ENCODE data around the gene UBE2QL1.

The UBE2QL1 gene

DNA sequence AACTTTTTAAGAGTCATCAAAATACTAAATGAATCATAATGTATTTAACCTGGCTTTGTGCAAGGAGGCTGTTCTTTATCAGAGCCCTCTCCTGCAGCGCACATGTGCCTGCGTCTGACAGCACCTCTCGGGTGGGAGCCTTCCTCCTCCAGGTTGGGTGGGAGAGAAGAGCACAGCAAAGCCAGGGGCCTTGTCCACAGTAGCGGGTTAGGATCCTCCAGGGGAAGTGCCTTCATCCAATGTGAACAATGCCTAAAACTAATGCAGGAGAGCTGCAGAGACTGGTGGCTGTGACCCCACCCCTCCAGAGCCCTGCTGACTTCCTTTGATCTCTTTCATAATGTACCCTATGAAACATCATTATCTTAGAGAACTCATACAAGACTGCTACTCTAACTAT is 10.2 kb downstream of the UBE2QL1 start:
- Histone ChIP-seq H3K9ac (ENCODE audit: low read depth, low read length) (no peak overlapping the region), H3K9me3 (ENCODE audit: insufficient read depth, low read depth, low read length) (no peaks in the 10 kb centered on the region), H3K36me3 (ENCODE audit: insufficient read depth, low read depth, low read length) (no peaks in the 10 kb centered on the region), H3K4me1 (ENCODE audit: insufficient read depth, low read length) (no peaks in the 10 kb centered on the region), H3K27me3 (ENCODE audit: insufficient read depth, low read length) (peaks cover 76% of the 10 kb centered on the region), H3K4me3 (ENCODE audit: low read length) (no peak overlapping the region), H3K27ac (ENCODE audit: low read length) (no peak overlapping the region)

DNA sequence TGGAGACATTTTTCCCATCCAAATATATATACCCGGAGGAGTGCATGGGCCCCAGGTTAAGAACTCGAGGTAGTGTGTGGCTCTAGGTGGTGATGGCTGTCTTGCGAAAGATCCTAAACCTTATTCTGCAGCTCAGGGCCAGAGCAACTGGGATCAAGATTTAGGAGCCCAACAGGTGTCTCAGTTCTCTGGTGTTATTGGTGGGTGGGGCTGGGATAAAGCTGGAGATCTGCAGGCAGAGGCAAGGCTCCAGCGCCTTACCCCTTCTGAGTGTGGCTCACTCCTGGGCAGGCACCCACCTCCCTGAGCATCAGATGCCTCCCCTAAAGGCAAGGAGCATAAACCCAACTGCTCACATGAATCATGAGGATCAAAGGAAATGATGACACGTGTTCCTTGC is 11.2 kb downstream of the UBE2QL1 start:
- H3K27me3 ChIP-seq (ENCODE audit: insufficient read depth, low read length) = peaks cover 67% of the 10 kb centered on the region
- no peaks in the 10 kb centered on the region for H3K4me1 ChIP-seq (ENCODE audit: insufficient read depth, low read length)
- no peak overlapping the region for H3K27ac ChIP-seq (ENCODE audit: low read length)

DNA sequence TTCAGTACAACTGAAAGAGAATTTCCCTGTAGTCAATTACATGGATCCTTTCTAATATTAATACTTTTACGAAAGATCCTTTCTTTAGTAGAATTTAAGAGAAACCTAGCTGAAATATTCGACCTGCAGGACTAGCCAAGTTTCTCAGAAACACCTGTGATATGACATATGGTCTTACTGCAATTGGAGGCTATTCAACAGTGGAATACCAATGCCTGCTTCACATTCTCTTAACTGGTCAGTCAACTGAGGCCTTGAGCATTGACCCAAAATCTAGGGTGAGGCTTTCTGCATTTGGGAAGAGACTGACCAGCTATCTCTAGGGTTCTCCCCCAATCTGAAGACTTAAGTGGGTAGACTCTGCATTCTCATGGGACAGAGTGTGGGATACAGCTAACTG is 12.3 kb downstream of the UBE2QL1 start:
- no peak overlapping the region for H3K4me3 ChIP-seq (ENCODE audit: low read length)
- no peaks in the 10 kb centered on the region for H3K36me3 ChIP-seq (ENCODE audit: insufficient read depth, low read depth, low read length)
- H3K9me3 ChIP-seq (ENCODE audit: insufficient read depth, low read depth, low read length) = no peaks in the 10 kb centered on the region
- H3K4me1 ChIP-seq (ENCODE audit: insufficient read depth, low read length) = no peaks in the 10 kb centered on the region
- peaks cover 56% of the 10 kb centered on the region for H3K27me3 ChIP-seq (ENCODE audit: insufficient read depth, low read length)
- H3K27ac ChIP-seq (ENCODE audit: low read length) = no peak overlapping the region
- H3K9ac ChIP-seq (ENCODE audit: low read depth, low read length) = no peak overlapping the region

More for the DNA sequence above, 11.2 kb downstream of the UBE2QL1 start:
- Histone ChIP-seq H3K9ac (ENCODE audit: low read depth, low read length) (no peak overlapping the region), H3K9me3 (ENCODE audit: insufficient read depth, low read depth, low read length) (no peaks in the 10 kb centered on the region), H3K4me3 (ENCODE audit: low read length) (no peak overlapping the region), H3K36me3 (ENCODE audit: insufficient read depth, low read depth, low read length) (no peaks in the 10 kb centered on the region)

DNA sequence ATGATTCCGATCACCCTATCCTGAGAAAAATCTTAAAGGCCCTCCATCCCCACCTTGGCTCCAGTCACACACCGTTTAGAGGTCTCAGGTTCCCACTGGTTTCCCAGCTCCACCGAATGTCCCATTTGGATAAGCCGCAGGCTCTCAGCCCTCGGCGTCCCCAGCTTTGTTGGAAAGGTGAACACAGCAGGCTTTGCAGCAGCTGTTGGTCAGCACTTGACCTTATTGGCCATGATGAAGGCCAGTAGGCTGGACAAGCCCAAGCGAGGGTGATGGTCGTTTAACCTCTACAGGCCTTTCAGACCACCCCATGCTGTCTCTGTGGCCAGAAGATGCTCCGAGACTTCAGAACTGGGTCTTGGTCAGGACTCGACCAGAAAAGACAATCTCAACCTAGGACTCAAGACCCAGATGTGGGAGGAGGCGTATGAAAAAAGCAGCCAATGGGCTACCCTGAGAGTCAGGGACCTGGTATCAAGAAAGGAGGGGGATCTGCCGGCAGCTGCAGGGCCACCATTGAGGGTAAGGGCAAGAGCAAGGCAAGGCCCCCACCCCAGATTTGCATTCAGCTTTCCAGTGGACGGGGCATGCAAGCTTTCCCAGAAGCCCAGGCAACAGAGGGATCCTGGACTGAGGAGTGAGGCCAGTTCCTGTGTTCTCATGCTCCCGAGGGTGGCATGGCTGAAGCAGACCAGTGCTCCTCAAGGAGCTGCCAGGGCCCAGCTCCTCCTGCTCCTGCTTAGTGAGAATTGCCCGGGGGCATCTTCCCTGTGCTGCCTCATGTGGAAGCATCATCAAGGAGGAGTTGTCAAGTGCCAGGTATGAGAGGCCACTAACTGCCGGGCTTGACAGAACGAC is 13.4 kb downstream of the UBE2QL1 start:
- no peaks in the 10 kb centered on the region for H3K36me3 ChIP-seq (ENCODE audit: insufficient read depth, low read depth, low read length)
- no peaks in the 10 kb centered on the region for H3K9me3 ChIP-seq (ENCODE audit: insufficient read depth, low read depth, low read length)
- no peak overlapping the region for H3K27ac ChIP-seq (ENCODE audit: low read length)
- H3K4me1 ChIP-seq (ENCODE audit: insufficient read depth, low read length) = peaks cover under 1% of the 10 kb centered on the region; the same call in 1 of the 2 replicates
- H3K4me3 ChIP-seq (ENCODE audit: low read length) = no peak overlapping the region
- peaks cover 45% of the 10 kb centered on the region for H3K27me3 ChIP-seq (ENCODE audit: insufficient read depth, low read length)
- no peak overlapping the region for H3K9ac ChIP-seq (ENCODE audit: low read depth, low read length)

DNA sequence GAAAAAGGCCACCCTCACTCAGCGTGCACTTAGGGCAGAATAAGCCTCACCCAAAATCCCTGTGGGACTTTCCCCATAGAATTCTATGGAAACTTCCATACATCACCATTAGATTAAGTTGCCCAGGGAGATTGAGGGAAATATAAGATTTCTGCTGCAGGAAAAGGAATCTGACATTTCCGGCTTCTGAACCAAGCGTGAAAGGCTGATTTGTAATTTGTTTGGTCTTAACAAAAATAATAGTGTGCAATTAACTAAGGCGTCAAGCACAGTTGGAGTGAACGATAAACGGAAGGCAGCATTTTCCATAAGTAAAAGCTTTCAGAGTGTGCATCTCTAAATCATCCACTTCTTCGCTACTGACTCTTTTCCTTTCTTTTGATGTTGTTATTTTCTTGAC is 14.0 kb downstream of the UBE2QL1 start:
- peaks cover 45% of the 10 kb centered on the region for H3K27me3 ChIP-seq (ENCODE audit: insufficient read depth, low read length)
- H3K27ac ChIP-seq (ENCODE audit: low read length) = no peak overlapping the region
- H3K9me3 ChIP-seq (ENCODE audit: insufficient read depth, low read depth, low read length) = no peaks in the 10 kb centered on the region
- H3K4me1 ChIP-seq (ENCODE audit: insufficient read depth, low read length) = peaks cover 7% of the 10 kb centered on the region
- no peaks in the 10 kb centered on the region for H3K36me3 ChIP-seq (ENCODE audit: insufficient read depth, low read depth, low read length)
- H3K4me3 ChIP-seq (ENCODE audit: low read length) = no peak overlapping the region
- no peak overlapping the region for H3K9ac ChIP-seq (ENCODE audit: low read depth, low read length)

GRCh38 chr5:6464441-6464840 is 15.8 kb downstream of the UBE2QL1 start:
- Histone ChIP-seq H3K9me3 (ENCODE audit: insufficient read depth, low read depth, low read length) (no peaks in the 10 kb centered on the region), H3K9ac (ENCODE audit: low read depth, low read length) (no peak overlapping the region), H3K4me3 (ENCODE audit: low read length) (no peak overlapping the region), H3K36me3 (ENCODE audit: insufficient read depth, low read depth, low read length) (no peaks in the 10 kb centered on the region), H3K27ac (ENCODE audit: low read length) (no peak overlapping the region), H3K4me1 (ENCODE audit: insufficient read depth, low read length) (peaks cover 14% of the 10 kb centered on the region), H3K27me3 (ENCODE audit: insufficient read depth, low read length) (peaks cover 42% of the 10 kb centered on the region)

GRCh38 chr5:6465831-6466790 is 17.5 kb downstream of the UBE2QL1 start:
- no peak overlapping the region for H3K4me3 ChIP-seq (ENCODE audit: low read length)
- H3K27me3 ChIP-seq (ENCODE audit: insufficient read depth, low read length) = peaks cover 25% of the 10 kb centered on the region
- H3K9me3 ChIP-seq (ENCODE audit: insufficient read depth, low read depth, low read length) = no peaks in the 10 kb centered on the region
- no peaks in the 10 kb centered on the region for H3K36me3 ChIP-seq (ENCODE audit: insufficient read depth, low read depth, low read length)
- H3K27ac ChIP-seq (ENCODE audit: low read length) = no peak overlapping the region
- H3K9ac ChIP-seq (ENCODE audit: low read depth, low read length) = no peak overlapping the region
- H3K4me1 ChIP-seq (ENCODE audit: insufficient read depth, low read length) = peaks cover 14% of the 10 kb centered on the region

GRCh38 chr5:6466975-6467567 is 18.4 kb downstream of the UBE2QL1 start:
- peaks cover 14% of the 10 kb centered on the region for H3K4me1 ChIP-seq (ENCODE audit: insufficient read depth, low read length)
- H3K36me3 ChIP-seq (ENCODE audit: insufficient read depth, low read depth, low read length) = no peaks in the 10 kb centered on the region

DNA sequence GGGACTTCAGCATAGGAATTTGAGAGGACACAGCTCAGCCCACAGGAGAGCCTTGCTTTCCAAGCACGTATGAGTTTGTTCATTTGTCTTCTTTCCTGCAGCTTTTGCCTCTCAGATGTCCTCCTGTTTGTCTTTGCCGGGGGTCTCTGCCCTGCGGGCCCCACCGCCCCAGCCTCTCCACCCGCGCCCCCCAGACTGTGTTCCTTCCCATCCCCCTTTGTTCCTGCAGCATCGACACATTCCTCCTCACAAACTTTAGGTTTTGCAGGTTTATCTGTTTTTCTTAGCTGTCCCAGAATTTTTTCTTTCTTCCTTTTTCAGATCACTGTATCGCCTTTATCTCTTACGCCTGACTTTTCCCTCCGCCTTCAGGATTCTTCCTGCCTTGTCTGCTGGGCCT is 18.9 kb downstream of the UBE2QL1 start:
- Histone ChIP-seq H3K4me1 (ENCODE audit: insufficient read depth, low read length) (peaks cover 14% of the 10 kb centered on the region), H3K27ac (ENCODE audit: low read length) (no peak overlapping the region), H3K36me3 (ENCODE audit: insufficient read depth, low read depth, low read length) (no peaks in the 10 kb centered on the region), H3K9ac (ENCODE audit: low read depth, low read length) (no peak overlapping the region), H3K9me3 (ENCODE audit: insufficient read depth, low read depth, low read length) (no peaks in the 10 kb centered on the region), H3K27me3 (ENCODE audit: insufficient read depth, low read length) (peaks cover 23% of the 10 kb centered on the region), H3K4me3 (ENCODE audit: low read length) (no peak overlapping the region)

More at GRCh38 chr5:6466975-6467567, 18.4 kb downstream of the UBE2QL1 start:
- no peak overlapping the region for H3K4me3 ChIP-seq (ENCODE audit: low read length)
- H3K27ac ChIP-seq (ENCODE audit: low read length) = no peak overlapping the region
- H3K27me3 ChIP-seq (ENCODE audit: insufficient read depth, low read length) = peaks cover 24% of the 10 kb centered on the region
- H3K9me3 ChIP-seq (ENCODE audit: insufficient read depth, low read depth, low read length) = no peaks in the 10 kb centered on the region
- no peak overlapping the region for H3K9ac ChIP-seq (ENCODE audit: low read depth, low read length)

DNA sequence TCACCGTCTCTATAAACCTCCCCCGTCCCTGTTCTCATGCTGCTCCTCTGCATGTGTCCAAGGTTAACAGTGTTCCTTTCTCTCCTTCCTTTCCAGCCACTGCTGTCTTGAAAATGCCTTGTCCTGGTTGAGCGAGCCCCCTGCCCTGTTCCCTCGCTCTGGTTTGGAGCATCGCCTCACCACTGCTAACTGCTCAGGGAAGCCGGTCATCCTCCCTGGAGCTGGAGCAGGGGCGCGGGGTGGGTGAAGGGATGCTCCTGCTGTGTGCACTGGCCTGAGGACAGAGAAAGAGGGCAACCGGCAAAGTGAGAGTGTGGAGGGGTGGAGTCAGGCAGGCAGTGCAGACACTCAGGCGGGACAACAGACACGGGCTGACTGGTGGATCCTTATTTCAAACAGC is 19.4 kb downstream of the UBE2QL1 start:
- Histone ChIP-seq H3K36me3 (ENCODE audit: insufficient read depth, low read depth, low read length) (no peaks in the 10 kb centered on the region), H3K4me1 (ENCODE audit: insufficient read depth, low read length) (peaks cover 14% of the 10 kb centered on the region), H3K9me3 (ENCODE audit: insufficient read depth, low read depth, low read length) (no peaks in the 10 kb centered on the region), H3K9ac (ENCODE audit: low read depth, low read length) (no peak overlapping the region), H3K4me3 (ENCODE audit: low read length) (no peak overlapping the region), H3K27me3 (ENCODE audit: insufficient read depth, low read length) (peaks cover 20% of the 10 kb centered on the region), H3K27ac (ENCODE audit: low read length) (no peak overlapping the region)

GRCh38 chr5:6468870-6469269 is 20.2 kb downstream of the UBE2QL1 start:
- peaks cover 20% of the 10 kb centered on the region for H3K27me3 ChIP-seq (ENCODE audit: insufficient read depth, low read length)
- peaks cover 14% of the 10 kb centered on the region for H3K4me1 ChIP-seq (ENCODE audit: insufficient read depth, low read length)
- H3K9me3 ChIP-seq (ENCODE audit: insufficient read depth, low read depth, low read length) = no peaks in the 10 kb centered on the region
- no peak overlapping the region for H3K4me3 ChIP-seq (ENCODE audit: low read length)
- no peaks in the 10 kb centered on the region for H3K36me3 ChIP-seq (ENCODE audit: insufficient read depth, low read depth, low read length)
- H3K9ac ChIP-seq (ENCODE audit: low read depth, low read length) = no peak overlapping the region
- H3K27ac ChIP-seq (ENCODE audit: low read length) = no peak overlapping the region
